Erythroblast (primary cell): ENCODE results near the gene CTIF.
A peak's percentile ranks its signal among the peaks of the same experiment; 100 is the strongest.

ENCODE experiments used
- DNase-seq, 2 experiments: peaks; one replicate each; lab custom pipeline; 2025; lab: John Stamatoyannopoulos, UW
- GATA1 ChIP-seq: IDR thresholded peaks from 2 replicates; pipeline ENCODE4 v1.6.1; 2011; ENCODE audit warnings: low read depth, mild to moderate bottlenecking, control low read depth, low read length, moderate library complexity
- POLR2A ChIP-seq: IDR thresholded peaks from 2 replicates; pipeline ENCODE4 v1.6.1; 2011; ENCODE audit warnings: mild to moderate bottlenecking, low read length

The CTIF gene

GRCh38 chr18:48834413-48835031 lies 295.7 kb downstream of the CTIF start:
- TF ChIP-seq POLR2A = no peak
- no peak for TF ChIP-seq GATA1
- DNase-seq = peak in 1 of 2 experiments; percentile 30

GRCh38 chr18:48835119-48835518 lies 296.3 kb downstream of the CTIF start:
- DNase-seq = no peak
- TF ChIP-seq POLR2A = no peak
- TF ChIP-seq GATA1 = no peak

GRCh38 chr18:48835745-48836170 lies 296.9 kb downstream of the CTIF start:
- DNase-seq = no peak
- TF ChIP-seq GATA1 = no peak
- TF ChIP-seq POLR2A = no peak

GRCh38 chr18:48836231-48836805 lies 297.5 kb downstream of the CTIF start:
- no peak for DNase-seq

GRCh38 chr18:48836806-48837615 lies 298.2 kb downstream of the CTIF start:
- no peak for DNase-seq
- TF ChIP-seq POLR2A (no peak), GATA1 (no peak)

More at GRCh38 chr18:48836231-48836805, 297.5 kb downstream of the CTIF start:
- TF ChIP-seq GATA1 (no peak), POLR2A (no peak)

- no peak for DNase-seq
- TF ChIP-seq GATA1 (no peak), POLR2A (no peak)
Measured at GRCh38 chr18:48837676-48838075, 298.8 kb downstream of the CTIF start.

- TF ChIP-seq GATA1 = no peak
- no peak for TF ChIP-seq POLR2A
- no peak for DNase-seq
Measured at GRCh38 chr18:48838166-48838775, 299.4 kb downstream of the CTIF start.

GRCh38 chr18:48838921-48839818 lies 300.3 kb downstream of the CTIF start:
- TF ChIP-seq POLR2A (no peak), GATA1 (no peak)
- DNase-seq = no peak

- TF ChIP-seq POLR2A (no peak), GATA1 (no peak)
- no peak for DNase-seq
Measured at GRCh38 chr18:48839819-48840490, 301.1 kb downstream of the CTIF start.

GRCh38 chr18:48840491-48840877 lies 301.7 kb downstream of the CTIF start:
- TF ChIP-seq POLR2A (no peak), GATA1 (no peak)
- DNase-seq = no peak

- DNase-seq = no peak
- TF ChIP-seq GATA1 (no peak), POLR2A (no peak)
Measured at GRCh38 chr18:48841381-48842258, 302.8 kb downstream of the CTIF start.
